Brain microvascular endothelial cell (primary cell): ENCODE results near the gene GRIA1.

Source experiments
- DNase-seq: peaks from one replicate; pipeline ENCODE4 v3.0.0-alpha.2; 2020
- H3K27ac ChIP-seq: fragments of 250-450 bp; sonication (Bioruptor Pico); 2 replicates; pipeline ENCODE4 v1.5.1; 2020; ENCODE audit warnings: mild to moderate bottlenecking, moderate library complexity
- H3K27me3 ChIP-seq: fragments of 250-450 bp; sonication (Bioruptor Pico); replicated peaks from 2 replicates; pipeline ENCODE4 v1.5.1; 2020; ENCODE audit warnings: mild to moderate bottlenecking
- H3K36me3 ChIP-seq: fragments of 250-450 bp; sonication (Bioruptor Pico); replicated peaks from 2 replicates; pipeline ENCODE4 v1.5.1; 2020; ENCODE audit warnings: mild to moderate bottlenecking
- H3K4me3 ChIP-seq: 2 replicates; pipeline ENCODE4 v1.5.1; 2011; ENCODE audit warnings: low read depth, mild to moderate bottlenecking, control low read depth, low read length, moderate library complexity
- in situ Hi-C: cut with HindIII; loops from 2 replicates; pipeline ENCODE4 v1.10.0; 2017; ENCODE audit warnings: low sequenced_read_pairs, low pct_ligation_motif_present
- TF ChIP-seq, protein P1 (sequence below): IDR thresholded peaks from 2 replicates; pipeline ENCODE4 v1.5.1; 2011; ENCODE audit warnings: low read depth, mild to moderate bottlenecking, moderate library complexity, low read length, control low read depth, inconsistent platforms; ENCODE audit errors: missing control alignments

Gene GRIA1

DNA sequence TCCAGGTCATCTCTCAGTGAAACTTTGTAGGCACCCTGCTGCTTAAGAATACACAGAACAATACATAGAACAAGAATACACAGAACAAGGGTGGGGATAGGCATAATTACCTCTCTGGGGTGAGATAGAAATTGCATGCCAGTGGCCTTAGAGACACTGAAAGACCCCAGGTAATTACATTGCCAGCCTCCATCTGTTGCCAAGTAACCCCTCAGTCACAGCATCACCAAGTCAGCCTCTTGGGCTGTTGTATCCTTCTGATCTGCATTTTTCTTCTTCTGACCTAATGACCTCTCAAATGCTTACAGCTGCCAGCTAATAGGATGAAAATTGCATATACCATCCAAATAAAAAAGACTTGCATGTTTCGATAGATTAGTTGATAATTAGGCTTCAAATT, 167.7 kb downstream of the GRIA1 start:
- H3K36me3 ChIP-seq, result no peaks in the 10 kb centered on the region
- TF ChIP-seq, protein P1, sequence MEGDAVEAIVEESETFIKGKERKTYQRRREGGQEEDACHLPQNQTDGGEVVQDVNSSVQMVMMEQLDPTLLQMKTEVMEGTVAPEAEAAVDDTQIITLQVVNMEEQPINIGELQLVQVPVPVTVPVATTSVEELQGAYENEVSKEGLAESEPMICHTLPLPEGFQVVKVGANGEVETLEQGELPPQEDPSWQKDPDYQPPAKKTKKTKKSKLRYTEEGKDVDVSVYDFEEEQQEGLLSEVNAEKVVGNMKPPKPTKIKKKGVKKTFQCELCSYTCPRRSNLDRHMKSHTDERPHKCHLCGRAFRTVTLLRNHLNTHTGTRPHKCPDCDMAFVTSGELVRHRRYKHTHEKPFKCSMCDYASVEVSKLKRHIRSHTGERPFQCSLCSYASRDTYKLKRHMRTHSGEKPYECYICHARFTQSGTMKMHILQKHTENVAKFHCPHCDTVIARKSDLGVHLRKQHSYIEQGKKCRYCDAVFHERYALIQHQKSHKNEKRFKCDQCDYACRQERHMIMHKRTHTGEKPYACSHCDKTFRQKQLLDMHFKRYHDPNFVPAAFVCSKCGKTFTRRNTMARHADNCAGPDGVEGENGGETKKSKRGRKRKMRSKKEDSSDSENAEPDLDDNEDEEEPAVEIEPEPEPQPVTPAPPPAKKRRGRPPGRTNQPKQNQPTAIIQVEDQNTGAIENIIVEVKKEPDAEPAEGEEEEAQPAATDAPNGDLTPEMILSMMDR, result no peak
- in situ Hi-C loops, result no loop called here

DNA sequence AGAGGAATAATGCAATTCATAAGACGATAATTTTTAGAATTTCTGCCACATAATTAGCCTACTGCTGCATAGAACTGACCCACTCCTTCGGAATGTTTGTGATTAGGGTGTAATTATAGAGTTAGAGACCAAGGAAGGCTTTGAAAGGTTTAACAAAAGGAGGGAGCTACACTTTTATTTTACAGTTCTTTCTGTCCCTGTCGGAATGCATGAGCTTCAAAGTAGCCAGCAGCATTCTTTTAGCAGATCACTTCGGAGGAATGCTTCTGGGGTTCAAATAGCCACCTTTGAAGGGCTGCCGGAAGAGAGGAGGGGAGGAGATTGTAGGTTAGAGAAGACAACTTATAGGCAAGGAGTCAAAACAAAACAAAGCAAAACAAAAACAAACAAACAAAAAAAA, 168.1 kb downstream of the GRIA1 start:
- no peaks in the 10 kb centered on the region for H3K27me3 ChIP-seq

More for the DNA sequence above, 167.7 kb downstream of the GRIA1 start:
- DNase-seq, result no peak
- H3K4me3 ChIP-seq, result no peak overlapping the region
- H3K27ac ChIP-seq, result no peak overlapping the region
- no peaks in the 10 kb centered on the region for H3K27me3 ChIP-seq

DNA sequence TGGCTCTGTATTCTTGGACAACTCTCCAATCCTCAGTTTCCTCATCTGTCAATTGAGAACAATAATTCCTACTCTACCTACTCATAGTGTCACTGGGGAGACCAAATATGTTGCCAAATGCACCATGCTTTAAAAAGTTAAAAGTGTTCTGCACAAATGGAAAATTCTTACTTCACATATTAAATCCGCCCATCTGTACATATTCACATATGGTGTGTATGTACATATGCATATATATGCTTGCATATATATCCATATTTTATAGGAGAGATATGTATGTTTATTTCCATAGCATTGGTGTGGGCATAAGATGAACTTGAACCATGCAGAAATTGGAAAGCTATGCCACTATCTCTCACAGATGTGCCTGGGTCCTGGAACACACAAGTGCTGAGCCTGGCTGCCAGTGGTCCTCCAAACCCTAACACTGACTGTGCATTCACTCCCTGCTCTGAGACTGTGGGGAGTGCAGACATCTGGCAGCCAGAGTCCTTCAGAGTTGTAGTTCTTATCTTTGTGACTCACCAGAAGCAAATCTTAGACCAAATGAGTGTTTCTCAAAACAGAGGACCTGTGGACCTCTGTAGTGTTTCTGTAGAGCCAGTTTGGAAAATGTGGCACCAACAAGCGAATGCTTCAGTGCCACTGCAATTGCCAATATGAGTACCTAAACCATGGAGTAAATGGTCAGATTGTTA, 168.7 kb downstream of the GRIA1 start:
- DNase-seq, result peak; percentile 90
- no peak overlapping the region for H3K4me3 ChIP-seq
- no peaks in the 10 kb centered on the region for H3K36me3 ChIP-seq
- H3K27ac ChIP-seq, result no peak overlapping the region
- no peaks in the 10 kb centered on the region for H3K27me3 ChIP-seq
- TF ChIP-seq, protein P1, result no peak
- in situ Hi-C loops, result no loop called here

More for the DNA sequence above, 168.1 kb downstream of the GRIA1 start:
- no peak for DNase-seq
- TF ChIP-seq, protein P1, result no peak
- in situ Hi-C loops, result no loop called here
- Histone ChIP-seq H3K27ac (no peak overlapping the region), H3K36me3 (no peaks in the 10 kb centered on the region), H3K4me3 (no peak overlapping the region)

DNA sequence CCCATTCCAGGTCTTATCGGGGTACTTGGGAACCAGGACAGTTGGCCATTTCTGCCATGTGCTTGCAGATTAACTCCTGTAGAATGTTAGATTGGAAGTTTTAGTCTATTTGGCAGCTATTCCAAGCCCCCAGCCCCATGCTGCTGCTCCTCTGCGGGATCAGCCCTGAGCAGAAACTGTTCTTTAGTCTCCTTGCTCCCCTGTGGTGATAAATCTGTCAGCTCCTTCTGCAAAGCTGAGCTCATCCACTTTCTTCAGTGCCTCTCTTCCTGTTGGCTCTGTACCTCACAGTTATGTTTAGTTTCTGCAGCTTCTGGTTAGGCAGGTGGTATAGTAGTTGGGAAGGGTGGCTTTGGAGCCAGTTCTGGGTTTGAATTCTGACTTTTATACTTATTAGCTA, 170.4 kb downstream of the GRIA1 start:
- TF ChIP-seq, protein P1, result no peak
- Histone ChIP-seq H3K4me3 (no peak overlapping the region), H3K27me3 (no peaks in the 10 kb centered on the region), H3K36me3 (no peaks in the 10 kb centered on the region), H3K27ac (no peak overlapping the region)
- DNase-seq, result no peak
- in situ Hi-C loops, result no loop called here

DNA sequence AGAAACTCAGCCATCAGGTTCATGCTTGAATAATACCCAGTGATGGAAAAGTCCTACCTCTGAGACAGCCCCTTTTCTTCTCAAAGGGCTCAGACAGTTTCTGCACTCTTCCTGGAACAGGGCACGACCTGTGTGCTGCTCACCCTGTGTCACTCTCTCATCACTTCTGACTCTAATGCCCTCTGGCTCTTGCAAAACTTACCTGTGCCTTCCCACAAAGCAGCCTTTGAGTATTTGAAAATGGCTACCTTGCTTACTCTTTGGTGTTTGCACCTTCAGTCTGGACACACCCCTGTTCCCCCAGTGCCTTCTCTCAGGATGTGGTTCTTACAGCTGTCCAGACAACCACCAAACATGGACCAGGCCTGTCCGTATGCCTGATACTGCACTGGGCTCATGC, 171.4 kb downstream of the GRIA1 start:
- in situ Hi-C loops, result no loop called here
- H3K27ac ChIP-seq, result no peak overlapping the region
- no peak for DNase-seq
- H3K27me3 ChIP-seq, result no peaks in the 10 kb centered on the region
- TF ChIP-seq, protein P1, result no peak
- H3K4me3 ChIP-seq, result no peak overlapping the region
- no peaks in the 10 kb centered on the region for H3K36me3 ChIP-seq

DNA sequence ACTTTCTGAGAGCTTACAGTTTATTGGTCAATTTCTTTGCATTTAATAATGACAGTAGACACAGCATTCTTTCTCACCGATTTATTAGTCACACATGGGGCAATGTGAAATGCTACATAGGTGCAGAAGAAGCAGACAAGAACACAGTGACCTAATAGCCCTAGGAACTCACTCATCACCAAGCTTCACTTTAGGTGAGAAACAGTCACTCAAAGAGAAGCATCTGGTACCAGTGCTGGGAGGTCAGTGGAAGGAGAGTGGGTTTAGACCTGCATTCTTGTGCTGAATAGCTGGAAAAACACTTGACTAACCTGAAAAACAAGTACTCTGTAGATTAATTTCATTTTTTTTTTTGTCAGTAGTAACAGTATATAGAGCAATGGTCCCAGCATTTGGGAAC, 179.6 kb downstream of the GRIA1 start:
- no peak overlapping the region for H3K4me3 ChIP-seq
- no peaks in the 10 kb centered on the region for H3K27me3 ChIP-seq
- in situ Hi-C loops, result no loop called here
- TF ChIP-seq, protein P1, result no peak
- DNase-seq, result no peak
- no peaks in the 10 kb centered on the region for H3K36me3 ChIP-seq
- H3K27ac ChIP-seq, result no peak overlapping the region
